GM21576 (cell line): Measurements from ENCODE around the gene NOL3.
A peak's percentile ranks its signal among the peaks of the same experiment; 100 is the strongest.

Experiments used
- ATAC-seq: cut with Tn5 transposase; IDR thresholded peaks from one replicate; pipeline ENCODE4 v1.9.1; 2021; ENCODE audit warnings: mild to moderate bottlenecking, moderate library complexity; ENCODE audit not compliant: unreplicated experiment

NOL3 gene

GRCh38 chr16:67154578-67155294 is 15.6 kb upstream of the NOL3 start:
- no peak for ATAC-seq

DNA sequence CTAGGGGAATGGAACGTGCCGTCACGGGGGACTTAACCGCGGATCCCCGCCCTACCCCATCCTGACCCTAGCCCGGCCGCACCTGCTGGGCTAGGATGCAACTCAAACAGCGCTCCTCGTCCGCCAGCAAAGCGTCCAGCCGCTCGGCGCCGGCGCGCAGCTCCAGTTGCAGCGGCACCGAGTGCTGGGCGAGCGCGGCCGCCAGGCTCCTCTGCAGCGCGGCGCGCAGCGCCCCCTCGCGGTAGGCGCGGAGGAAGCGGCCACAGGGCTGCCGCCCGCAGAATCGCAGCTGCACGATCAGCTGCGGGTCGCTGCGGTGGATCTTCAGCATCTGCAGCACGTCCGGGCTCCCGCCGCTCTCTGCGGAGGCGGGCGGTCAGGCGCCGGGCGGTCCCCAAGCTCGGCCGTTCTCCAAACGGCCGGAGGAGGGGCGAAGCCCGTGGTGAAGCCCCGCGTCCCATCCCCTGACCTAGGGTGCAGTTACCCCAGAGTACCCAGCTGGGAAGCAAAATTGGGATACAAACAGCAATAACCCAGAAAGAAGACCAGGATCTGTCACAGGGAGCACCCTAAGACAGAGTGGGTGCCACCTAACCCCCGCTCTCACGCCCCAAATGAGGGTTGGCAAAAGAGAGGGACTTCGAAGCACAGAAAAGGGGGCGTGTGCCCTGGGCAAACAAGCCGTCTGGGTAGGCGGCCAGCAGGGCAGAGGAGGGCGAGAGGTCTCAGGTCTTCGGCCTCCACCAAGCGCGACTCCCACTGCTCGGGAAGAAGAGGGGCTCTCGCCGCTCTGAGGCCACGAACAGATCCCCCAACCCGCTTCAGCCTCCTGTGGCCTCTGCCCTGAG is 14.8 kb upstream of the NOL3 start:
- ATAC-seq: no peak

DNA sequence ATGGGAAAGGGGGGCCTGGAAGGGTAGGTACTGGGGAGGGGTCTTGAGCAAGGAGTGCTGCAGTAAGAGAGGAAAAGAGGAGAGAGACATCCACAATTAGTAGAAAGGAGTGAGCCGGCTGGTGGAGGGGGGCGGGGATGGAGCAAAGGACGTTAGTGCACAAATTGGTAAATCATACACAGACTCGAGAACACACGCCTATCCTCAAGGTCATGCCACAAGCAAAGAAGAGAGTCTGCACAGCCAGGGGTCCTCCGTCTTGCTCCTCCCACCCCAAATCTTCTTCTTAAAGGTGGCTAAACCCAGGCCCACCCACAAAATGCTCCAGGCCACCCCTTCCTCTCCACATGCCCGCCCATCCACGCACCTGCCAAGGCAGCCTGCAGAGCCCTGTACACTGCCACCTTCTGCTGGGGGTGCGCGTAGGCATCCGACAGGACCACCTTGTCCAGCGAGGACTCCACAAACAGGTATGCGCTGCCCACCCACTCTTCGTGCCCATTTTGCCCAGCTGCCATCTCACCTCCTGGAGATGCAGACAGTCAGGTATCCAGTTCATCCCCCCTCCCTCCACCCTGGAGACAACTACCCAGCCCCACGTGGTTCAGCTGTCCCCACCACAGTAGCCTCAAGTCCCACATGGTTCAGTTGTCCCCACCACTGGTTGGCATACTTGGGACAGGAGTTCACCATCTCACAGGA is 14.0 kb upstream of the NOL3 start:
- no peak for ATAC-seq

- no peak for ATAC-seq
Measured at GRCh38 chr16:67157106-67157748, 13.1 kb upstream of the NOL3 start.

- ATAC-seq: no peak
Measured at GRCh38 chr16:67157892-67158635, 12.3 kb upstream of the NOL3 start.

GRCh38 chr16:67158637-67159600 is 11.4 kb upstream of the NOL3 start:
- ATAC-seq: peak; percentile 44

DNA sequence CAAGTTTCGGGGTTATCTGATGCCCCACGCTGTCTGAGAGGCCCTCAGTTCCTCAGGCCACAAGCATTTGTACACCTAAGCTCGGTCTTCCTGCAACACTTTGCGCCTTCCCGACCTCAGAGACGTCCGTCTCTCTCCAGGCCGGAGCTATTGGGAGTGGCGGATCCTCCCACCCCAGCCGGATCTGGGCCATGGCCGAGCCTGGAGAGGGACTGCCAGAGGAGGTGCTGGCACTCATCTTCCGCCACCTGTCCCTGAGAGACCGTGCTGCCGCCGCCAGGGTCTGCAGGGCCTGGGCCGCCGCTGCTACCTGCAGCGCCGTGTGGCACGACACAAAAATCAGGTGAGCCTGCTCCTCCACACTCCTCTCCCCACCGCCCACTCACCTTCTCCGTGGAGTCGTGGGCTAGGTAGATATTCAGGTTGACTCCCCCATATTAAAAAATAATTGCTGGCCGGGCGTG is 8.7 kb upstream of the NOL3 start:
- no peak for ATAC-seq

DNA sequence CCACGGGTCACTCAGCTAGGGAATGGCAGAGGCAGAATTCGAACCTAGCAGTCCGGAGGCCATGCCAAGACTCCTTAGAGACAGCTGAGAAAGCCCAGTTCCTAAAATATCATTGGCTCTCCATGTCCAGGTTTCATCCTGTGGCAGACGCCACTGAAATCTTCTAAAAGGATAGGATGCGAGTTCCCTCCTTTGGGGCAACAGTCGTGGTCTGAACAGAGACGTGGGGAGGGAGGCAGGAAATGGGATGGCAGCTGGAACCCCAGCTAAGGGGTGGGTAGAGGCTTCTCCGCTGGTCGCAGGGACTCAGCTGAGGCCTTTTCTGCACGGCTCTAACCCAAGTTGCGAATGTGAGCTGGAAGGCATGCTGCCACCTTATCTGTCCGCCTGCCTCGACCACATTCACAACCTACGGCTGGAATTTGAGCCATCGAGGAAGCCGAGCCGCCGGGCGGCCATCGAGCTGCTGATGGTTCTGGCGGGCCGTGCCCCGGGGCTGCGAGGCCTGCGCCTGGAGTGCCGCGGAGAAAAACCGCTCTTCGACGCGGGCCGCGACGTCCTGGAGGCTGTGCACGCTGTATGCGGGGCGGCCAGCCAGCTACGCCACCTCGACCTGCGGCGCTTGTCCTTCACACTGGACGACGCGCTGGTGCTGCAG is 7.7 kb upstream of the NOL3 start:
- no peak for ATAC-seq

- ATAC-seq: no peak
Measured at GRCh38 chr16:67163164-67163998, 7.0 kb upstream of the NOL3 start.

GRCh38 chr16:67163999-67164558 is 6.3 kb upstream of the NOL3 start:
- no peak for ATAC-seq

DNA sequence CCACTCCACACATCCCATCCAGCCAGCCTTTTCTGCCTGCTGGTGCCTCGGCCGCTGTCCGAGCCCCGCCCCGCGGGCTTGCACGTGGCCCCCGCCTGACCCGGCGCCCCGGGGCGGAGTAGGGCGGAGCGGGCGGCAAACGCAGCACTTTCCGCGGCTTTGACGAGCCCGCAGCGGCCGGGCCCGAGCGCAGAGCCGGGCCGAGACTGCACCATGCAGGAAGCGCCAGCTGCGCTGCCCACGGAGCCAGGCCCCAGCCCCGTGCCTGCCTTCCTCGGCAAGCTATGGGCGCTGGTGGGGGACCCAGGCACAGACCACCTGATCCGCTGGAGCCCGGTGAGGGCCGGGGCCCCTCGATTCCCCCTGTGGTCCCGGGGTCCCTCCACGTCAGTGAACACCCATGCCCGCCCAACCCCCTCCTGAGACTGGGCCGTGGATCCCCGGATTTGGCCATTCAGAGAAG is 5.7 kb upstream of the NOL3 start, which contains the start of gene HSF4:
TSS of gene HSF4 (plus strand) at position 147 of the 463 bp plus-strand sequence. CDS start at position 214, 67 bp downstream.
- ATAC-seq: no peak

- no peak for ATAC-seq
Measured at GRCh38 chr16:67165121-67166078, 4.9 kb upstream of the NOL3 start.

DNA sequence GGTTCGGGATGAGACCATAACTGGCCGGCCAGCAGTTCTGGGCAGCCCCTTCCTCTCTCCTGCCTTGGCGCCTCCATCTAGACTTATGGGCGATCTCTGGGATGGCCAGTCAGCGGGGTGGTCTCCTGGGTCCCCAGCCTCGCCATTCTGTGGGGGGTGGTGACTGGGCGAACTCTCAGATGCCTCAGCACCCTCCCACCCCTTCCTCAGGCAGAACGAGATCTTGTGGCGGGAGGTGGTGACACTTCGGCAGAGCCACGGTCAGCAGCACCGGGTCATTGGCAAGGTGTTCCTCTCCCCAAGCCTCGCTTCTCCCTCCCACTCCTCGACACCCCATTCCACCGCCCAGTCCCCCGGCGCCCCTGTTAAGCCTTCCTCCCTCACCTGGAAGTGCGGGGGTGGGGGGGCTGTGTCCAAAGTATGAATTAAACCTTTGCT is 4.2 kb upstream of the NOL3 start:
- no peak for ATAC-seq

DNA sequence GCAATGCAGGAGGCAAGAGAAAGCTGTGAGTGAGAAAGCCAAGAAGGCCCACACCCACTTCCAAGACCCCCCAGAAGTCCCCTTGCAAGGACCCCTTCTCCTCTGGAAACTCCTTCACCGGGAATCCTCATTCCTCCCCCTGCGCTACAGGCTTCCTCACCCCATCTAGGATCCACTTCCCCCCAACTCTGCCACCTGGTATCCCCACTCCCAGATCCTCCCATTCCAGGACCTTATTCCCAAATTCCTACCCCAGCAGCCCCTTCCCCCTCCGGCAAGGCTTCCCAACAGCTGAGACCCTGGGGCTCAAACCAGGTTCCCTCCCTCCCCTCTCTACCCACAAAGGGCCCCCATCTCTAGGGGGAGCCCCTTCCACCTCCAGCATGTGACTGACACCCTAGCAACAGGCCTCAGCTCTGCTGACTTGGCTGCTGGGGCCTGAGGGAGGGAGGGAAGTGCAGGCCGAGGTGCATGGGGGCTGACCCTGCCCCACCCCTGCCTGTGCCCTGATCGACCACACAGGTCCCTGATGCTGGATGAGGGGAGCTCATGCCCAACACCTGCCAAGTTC is 3.7 kb upstream of the NOL3 start:
- no peak for ATAC-seq

GRCh38 chr16:67167588-67167987 is 2.8 kb upstream of the NOL3 start:
- ATAC-seq: no peak

GRCh38 chr16:67169011-67169451 is 1.3 kb upstream of the NOL3 start:
- ATAC-seq: no peak
